RWPE2 (cell line): Measurements from ENCODE around the gene ALDH1A3.

Experiments used
- ATAC-seq: fragments of 200-7000 bp; cut with Tn5 transposase; 3 replicates; pipeline ENCODE4 v1.9.1; 2021; ENCODE audit warnings: low read depth
- DNase-seq: peaks from one replicate; pipeline ENCODE4 v3.0.0-alpha.2; 2020; ENCODE audit warnings: low spot score
- H3K27ac ChIP-seq: fragments of 450-650 bp; 2 replicates; pipeline ENCODE4 v1.5.1; 2017; ENCODE audit warnings: mild to moderate bottlenecking; ENCODE audit not compliant: poor library complexity, severe bottlenecking
- H3K27me3 ChIP-seq: fragments of 250-450 bp; sonication (Bioruptor Pico); 2 replicates; pipeline ENCODE4 v1.5.1; 2021; ENCODE audit warnings: mild to moderate bottlenecking, moderate library complexity; ENCODE audit not compliant: insufficient read depth, poor library complexity, severe bottlenecking
- H3K36me3 ChIP-seq: fragments of 250-450 bp; sonication (Bioruptor Pico); 2 replicates; pipeline ENCODE4 v1.5.1; 2020; ENCODE audit warnings: low read depth, mild to moderate bottlenecking, moderate library complexity
- H3K4me1 ChIP-seq: fragments of 250-450 bp; sonication (Bioruptor Pico); 2 replicates; pipeline ENCODE4 v1.5.1; 2021; ENCODE audit warnings: mild to moderate bottlenecking, moderate library complexity; ENCODE audit not compliant: insufficient read depth, poor library complexity, severe bottlenecking
- H3K4me3 ChIP-seq: fragments of 250-450 bp; sonication (Bioruptor Pico); 2 replicates; pipeline ENCODE4 v1.5.1; 2021; ENCODE audit warnings: mild to moderate bottlenecking, moderate library complexity; ENCODE audit not compliant: severe bottlenecking
- H3K9me3 ChIP-seq: fragments of 250-450 bp; sonication (Bioruptor Pico); 2 replicates; pipeline ENCODE4 v1.5.1; 2021; ENCODE audit warnings: mild to moderate bottlenecking, moderate library complexity; ENCODE audit not compliant: severe bottlenecking
- TF ChIP-seq, protein P1 (sequence below): fragments of 450-650 bp; IDR thresholded peaks from one replicate; pipeline ENCODE4 v1.5.1; 2017; ENCODE audit warnings: mild to moderate bottlenecking, moderate library complexity; ENCODE audit not compliant: poor library complexity, severe bottlenecking

Gene ALDH1A3

DNA sequence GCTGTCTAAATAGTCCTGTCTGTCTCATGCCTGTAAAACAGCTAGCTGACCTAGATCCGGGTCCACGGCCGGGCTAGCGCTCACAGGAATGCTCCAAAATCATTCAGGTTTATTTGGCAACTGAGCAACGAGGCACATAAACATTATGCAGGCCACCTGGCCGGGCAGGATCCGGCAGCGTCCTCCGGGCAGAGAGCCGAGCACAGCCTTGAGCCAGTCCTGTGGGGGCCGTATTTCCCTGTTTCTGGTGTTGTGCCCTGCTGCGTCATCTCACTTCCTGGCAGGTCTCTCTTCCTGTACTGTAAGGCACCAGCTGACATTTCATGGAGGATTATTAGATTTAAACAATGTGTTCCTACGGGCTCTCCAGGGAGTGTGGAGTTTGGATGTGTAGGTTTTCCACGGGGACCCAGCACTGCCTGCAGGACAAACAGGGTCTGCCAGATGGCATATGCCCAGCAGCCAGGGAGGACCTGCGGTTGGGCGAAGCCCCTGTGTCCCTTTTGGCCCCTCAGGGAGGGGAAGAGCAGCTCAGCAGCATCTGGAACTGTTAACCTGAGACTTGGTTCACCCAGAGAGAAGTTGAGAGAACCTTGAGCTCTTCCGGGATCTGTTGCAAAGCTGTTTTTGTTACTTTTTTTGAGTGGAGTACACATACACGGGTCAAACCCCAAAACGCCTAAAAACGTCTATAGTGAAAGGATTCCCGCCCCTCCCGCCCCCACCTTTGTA, 23.0 kb downstream of the ALDH1A3 start:
- no peak overlapping the region for H3K4me3 ChIP-seq
- DNase-seq (peak; percentile 82), ATAC-seq (peak; percentile 62)
- peak overlapping the region; percentile 27 for H3K27ac ChIP-seq
- H3K9me3 ChIP-seq: no peaks in the 10 kb centered on the region
- peaks cover 7% of the 10 kb centered on the region for H3K4me1 ChIP-seq
- peaks cover 99% of the 10 kb centered on the region for H3K36me3 ChIP-seq
- no peaks in the 10 kb centered on the region for H3K27me3 ChIP-seq
- TF ChIP-seq, protein P1, sequence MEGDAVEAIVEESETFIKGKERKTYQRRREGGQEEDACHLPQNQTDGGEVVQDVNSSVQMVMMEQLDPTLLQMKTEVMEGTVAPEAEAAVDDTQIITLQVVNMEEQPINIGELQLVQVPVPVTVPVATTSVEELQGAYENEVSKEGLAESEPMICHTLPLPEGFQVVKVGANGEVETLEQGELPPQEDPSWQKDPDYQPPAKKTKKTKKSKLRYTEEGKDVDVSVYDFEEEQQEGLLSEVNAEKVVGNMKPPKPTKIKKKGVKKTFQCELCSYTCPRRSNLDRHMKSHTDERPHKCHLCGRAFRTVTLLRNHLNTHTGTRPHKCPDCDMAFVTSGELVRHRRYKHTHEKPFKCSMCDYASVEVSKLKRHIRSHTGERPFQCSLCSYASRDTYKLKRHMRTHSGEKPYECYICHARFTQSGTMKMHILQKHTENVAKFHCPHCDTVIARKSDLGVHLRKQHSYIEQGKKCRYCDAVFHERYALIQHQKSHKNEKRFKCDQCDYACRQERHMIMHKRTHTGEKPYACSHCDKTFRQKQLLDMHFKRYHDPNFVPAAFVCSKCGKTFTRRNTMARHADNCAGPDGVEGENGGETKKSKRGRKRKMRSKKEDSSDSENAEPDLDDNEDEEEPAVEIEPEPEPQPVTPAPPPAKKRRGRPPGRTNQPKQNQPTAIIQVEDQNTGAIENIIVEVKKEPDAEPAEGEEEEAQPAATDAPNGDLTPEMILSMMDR: no peak

DNA sequence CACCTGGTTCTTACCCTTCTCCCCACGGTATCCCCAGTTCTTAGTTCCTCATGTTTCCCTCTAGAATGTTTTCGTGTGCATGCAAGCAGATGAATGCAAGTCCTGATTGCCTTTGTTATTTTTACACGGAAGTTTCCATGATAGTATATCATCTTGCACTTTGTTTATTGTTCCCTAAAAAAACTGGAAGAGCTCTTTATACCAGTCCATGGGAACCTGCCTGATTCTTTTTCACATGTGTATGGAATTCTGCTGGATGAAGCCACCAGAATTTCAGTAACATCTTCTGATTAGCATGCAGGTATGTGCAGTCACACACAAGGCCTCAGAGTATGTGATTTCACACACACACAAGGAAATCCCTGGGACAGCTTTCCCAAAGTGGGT, 23.5 kb downstream of the ALDH1A3 start:
- DNase-seq (no peak), ATAC-seq (no peak)
- Histone ChIP-seq H3K27me3 (no peaks in the 10 kb centered on the region), H3K4me3 (no peak overlapping the region), H3K27ac (peak overlapping the region; percentile 27), H3K9me3 (no peaks in the 10 kb centered on the region), H3K4me1 (peaks cover 7% of the 10 kb centered on the region), H3K36me3 (peaks cover 99% of the 10 kb centered on the region)
- TF ChIP-seq, protein P1: no peak

DNA sequence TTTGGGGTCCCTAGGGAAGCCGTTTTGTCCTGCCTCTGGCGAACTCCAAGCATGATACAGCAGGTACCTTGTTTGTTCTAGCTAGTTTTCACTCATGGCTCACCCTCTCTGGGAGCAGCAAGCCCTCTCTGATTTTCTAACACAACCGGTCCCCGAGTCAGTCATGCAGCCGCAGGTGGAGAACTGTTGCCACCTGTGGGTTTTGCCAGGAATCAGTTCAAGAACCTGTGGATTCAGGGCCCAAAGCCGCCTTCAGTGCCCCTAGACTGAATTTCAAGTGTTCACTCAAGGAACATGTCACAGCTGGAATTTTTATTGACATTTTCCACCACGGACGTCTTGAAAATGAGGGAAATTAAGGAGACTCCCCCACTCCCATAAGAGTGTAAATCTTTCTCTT, 26.2 kb downstream of the ALDH1A3 start:
- ATAC-seq (no peak), DNase-seq (peak; percentile 43)
- TF ChIP-seq, protein P1: no peak
- Histone ChIP-seq H3K27me3 (no peaks in the 10 kb centered on the region), H3K27ac (no peak overlapping the region), H3K4me1 (peaks cover 7% of the 10 kb centered on the region), H3K4me3 (no peak overlapping the region), H3K9me3 (no peaks in the 10 kb centered on the region), H3K36me3 (peaks cover 93% of the 10 kb centered on the region)

DNA sequence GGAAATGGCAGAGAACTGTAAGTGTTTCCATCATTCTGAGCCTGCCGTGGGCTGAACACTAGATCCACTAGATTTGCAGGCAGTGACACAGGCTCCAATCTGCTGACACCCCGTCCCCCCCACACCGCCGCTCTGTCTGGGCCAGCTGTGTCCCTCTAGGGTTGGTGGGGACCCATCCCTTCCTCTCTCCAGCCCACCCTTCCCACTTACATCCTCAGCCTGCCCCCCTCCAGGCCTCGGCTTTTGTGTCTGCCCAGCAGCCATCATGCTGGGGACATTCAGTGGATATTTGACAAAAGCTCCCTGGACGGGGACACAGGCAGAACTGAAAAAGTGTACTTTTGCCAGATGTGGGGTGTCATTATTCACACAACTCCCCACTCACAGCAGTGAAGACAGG, 28.8 kb downstream of the ALDH1A3 start:
- ATAC-seq: no peak
- no peaks in the 10 kb centered on the region for H3K27me3 ChIP-seq
- TF ChIP-seq, protein P1: no peak
- no peaks in the 10 kb centered on the region for H3K9me3 ChIP-seq
- H3K4me3 ChIP-seq: no peak overlapping the region
- no peaks in the 10 kb centered on the region for H3K4me1 ChIP-seq
- H3K36me3 ChIP-seq: peaks cover 89% of the 10 kb centered on the region
- DNase-seq: no peak
- H3K27ac ChIP-seq: no peak overlapping the region

DNA sequence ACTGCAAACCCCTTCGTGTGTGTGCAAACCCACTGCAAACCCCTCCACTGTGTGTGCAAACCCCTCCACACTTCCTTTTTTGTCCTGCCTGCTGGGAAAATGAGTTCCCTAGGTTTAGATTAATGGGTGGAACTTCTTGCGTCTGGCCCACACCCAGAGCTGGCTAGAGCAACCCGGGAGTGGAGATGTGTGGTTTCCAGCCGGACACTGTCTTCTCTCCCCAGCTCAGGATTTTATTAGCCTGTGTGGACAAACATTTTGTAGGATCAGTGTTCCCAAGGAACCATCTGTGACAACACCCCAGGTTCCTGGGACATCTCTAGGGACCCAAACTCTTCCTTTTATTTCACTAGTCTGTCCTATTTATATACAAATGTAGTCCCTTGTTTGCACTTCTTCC, 29.9 kb downstream of the ALDH1A3 start:
- H3K27me3 ChIP-seq: no peaks in the 10 kb centered on the region
- no peak for ATAC-seq
- no peak for DNase-seq
- TF ChIP-seq, protein P1: no peak
- H3K27ac ChIP-seq: no peak overlapping the region
- H3K4me1 ChIP-seq: no peaks in the 10 kb centered on the region
- no peak overlapping the region for H3K4me3 ChIP-seq
- no peaks in the 10 kb centered on the region for H3K9me3 ChIP-seq
- peaks cover 90% of the 10 kb centered on the region for H3K36me3 ChIP-seq
